HepG2 (cell line): ENCODE measurements around the gene DEFB124. TPM values are rescaled to one million over a fixed set of nuclear protein-coding genes. Genes with fewer than 3 reads are reported as not detected.

Source experiments
- ATAC-seq: fragments of 200-7000 bp; cut with Tn5 transposase; 3 replicates; pipeline ENCODE4 v1.9.1; 2020; ENCODE audit warnings: mild to moderate bottlenecking, moderate library complexity
- BruUV-seq: library from RNA; stranded (reverse); fragments of 400-500 nt; replicated peaks from 2 replicates; lab custom pipeline; 2021; lab: Mats Ljungman, UMichigan
- CTCF ChIA-PET: fragments of 300-600 bp; formaldehyde crosslinking; extraction: SDS; loops from one replicate; lab custom pipeline; 2021; ENCODE audit warnings: low total read pairs, inconsistent platforms, low intra/inter-chr PET ratio; lab: Yijun Ruan, JAX
- POLR2A ChIA-PET: fragments of 350-600 bp; sonication (Branson Sonifier 250); formaldehyde crosslinking; loops from one replicate; lab custom pipeline; 2020; ENCODE audit warnings: antibody characterized with exemption, inconsistent platforms; lab: Yijun Ruan, JAX
- DNase-seq: peaks from one replicate; pipeline ENCODE4 v3.0.0-alpha.2; 2015; ENCODE audit warnings: low spot score
- FAIRE-seq: peaks from 3 replicates; lab custom pipeline; 2011; peaks lifted over from hg19 to GRCh38; lab: Jason Lieb, UNC
- H2AFZ ChIP-seq: one replicate; pipeline ENCODE4 v1.6.1; 2011; ENCODE audit warnings: low read length, inconsistent platforms
- H3K27ac ChIP-seq: fragments of 300-600 bp; 3 replicates; pipeline ENCODE4 v1.8.0; 2011; ENCODE audit warnings: mixed run types, mild to moderate bottlenecking, mixed read lengths, low read length, inconsistent platforms; ENCODE audit not compliant: insufficient read depth; ENCODE audit errors: extremely low read length
- H3K27me3 ChIP-seq, 2 experiments: fragments of 200-600 bp in 1 of 2; 2 replicates in 1 of 2; 3 replicates in 1 of 2; pipeline versions ENCODE4 v1.6.0 to v1.8.0; 2011; ENCODE audit warnings: low read length in 2 of 2, mild to moderate bottlenecking in 2 of 2, moderate library complexity in 2 of 2, inconsistent platforms in 1 of 2; ENCODE audit not compliant: insufficient read depth in 2 of 2, control insufficient read depth in 1 of 2
- H3K36me3 ChIP-seq, 2 experiments: fragments of 200-600 bp in 1 of 2; replicated peaks in 1 of 2; 2 replicates in 1 of 2; 3 replicates in 1 of 2; pipeline versions ENCODE4 v1.5.1 to v1.8.0; 2011; ENCODE audit warnings: low read length in 2 of 2, inconsistent platforms in 1 of 2; ENCODE audit not compliant: insufficient read depth in 2 of 2, control insufficient read depth in 1 of 2
- H3K4me1 ChIP-seq: 2 replicates; pipeline ENCODE4 v1.5.1; 2012; ENCODE audit warnings: low read length, inconsistent platforms; ENCODE audit not compliant: insufficient read depth
- H3K4me2 ChIP-seq: 2 replicates; pipeline ENCODE4 v1.6.0; 2011; ENCODE audit warnings: low read depth, low read length, inconsistent platforms
- H3K4me3 ChIP-seq, 3 experiments: fragments of 200-600 bp in 1 of 3; sonication (generic), shearing (Covaris generic) in 1 of 3; replicated peaks in 1 of 3; 2 replicates each; pipeline ENCODE4 v1.5.1; 2011 to 2016; ENCODE audit warnings: low read length in 3 of 3, inconsistent platforms in 2 of 3, low read depth in 2 of 3, mild to moderate bottlenecking in 2 of 3, control low read depth in 1 of 3, mixed read lengths in 1 of 3; ENCODE audit not compliant: insufficient read depth in 1 of 3
- H3K79me2 ChIP-seq: one replicate; pipeline ENCODE4 v1.6.1; 2011; ENCODE audit warnings: low read length, inconsistent platforms; ENCODE audit not compliant: insufficient read depth
- H3K9ac ChIP-seq: 2 replicates; pipeline ENCODE4 v1.6.0; 2011; ENCODE audit warnings: mild to moderate bottlenecking, low read depth, low read length, inconsistent platforms; ENCODE audit not compliant: insufficient read depth
- H3K9me3 ChIP-seq: 2 replicates; pipeline ENCODE4 v1.5.1; 2012; ENCODE audit warnings: mild to moderate bottlenecking, low read length
- H4K20me1 ChIP-seq: 2 replicates; pipeline ENCODE4 v1.6.0; 2011; ENCODE audit warnings: inconsistent platforms, mild to moderate bottlenecking, low read length, moderate library complexity; ENCODE audit not compliant: insufficient read depth
- HINFP ChIP-seq: sonication (generic); formaldehyde crosslinking; IDR thresholded peaks from 2 replicates; pipeline ENCODE4 v1.4.0; 2020; ENCODE audit warnings: low read depth, mild to moderate bottlenecking, missing genetic modification reagents
- HNRNPK ChIP-seq: fragments of 200-400 bp; formaldehyde crosslinking; IDR thresholded peaks from 2 replicates; pipeline ENCODE4 v1.6.1; 2018; ENCODE audit warnings: low read length, low read depth, moderate library complexity, mild to moderate bottlenecking; ENCODE audit not compliant: poor library complexity, severe bottlenecking
- RFX1 ChIP-seq: fragments of 450-650 bp; IDR thresholded peaks from 2 replicates; pipeline ENCODE4 v1.6.1; 2017
- TP53 ChIP-seq: sonication (generic); formaldehyde crosslinking; conservative IDR thresholded peaks from 2 replicates; pipeline ENCODE4 v1.4.0; 2020; ENCODE audit warnings: missing genetic modification reagents
- TRAFD1 ChIP-seq: sonication (generic); formaldehyde crosslinking; IDR thresholded peaks from 2 replicates; pipeline ENCODE4 v1.5.1; 2020; ENCODE audit warnings: missing genetic modification reagents, mild to moderate bottlenecking, borderline replicate concordance
- WGBS: methylation state at CpG from one replicate; pipeline ENCODE4 v1.1.6; 2017; ENCODE audit warnings: low lambda C conversion rate; 5-methylcytosine and 5-hydroxymethylcytosine counted together
- in situ Hi-C: cut with HindIII; loops from 2 replicates; pipeline ENCODE4 v1.10.0; 2017; ENCODE audit warnings: low pct_unique_long_range_greater_than_20kb; ENCODE audit not compliant: extremely low pct_ligation_motif_present
- intact Hi-C: fragments of 100-400 bp; cut with micrococcal nuclease; formaldehyde crosslinking; loops from one replicate; pipeline ENCODE4 v1.10.0; 2022; ENCODE audit not compliant: unreplicated experiment
- polyA plus RNA-seq, 8 experiments: library from polyadenylated mRNA; depleted of rRNA in 3 of 8; stranded (reverse) in 7 of 8; unstranded in 1 of 8; fragments of >200 nt; fragmentation: Illumina TruSeq in 4 of 8; extraction: Trizol in 4 of 8; gene quantifications; 2 replicates each; pipeline versions ENCODE4 v1.2.1 to v1.2.3, GENCODE V29; 2011 to 2016; ENCODE audit warnings: low read depth in 4 of 8, missing spikeins in 1 of 8, mixed read lengths in 1 of 8; ENCODE audit not compliant: insufficient read depth in 1 of 8
- total RNA-seq, 5 experiments: library from RNA; depleted of rRNA; stranded (reverse); fragments of >200 nt; fragmentation: Illumina TruSeq; extraction: Trizol; gene quantifications; 2 replicates each; pipeline ENCODE4 v1.2.3, GENCODE V29; 2016; ENCODE audit warnings: low read depth in 1 of 5

DEFB124 gene
- total and polyA plus RNA-seq, 2 of the 13 experiments (the other 11 are each of a cell fraction or from before 2014, with no cell fraction given): not detected

- FAIRE-seq (no peak), ATAC-seq (no peak), DNase-seq (no peak)
- Histone ChIP-seq H3K9ac (no peak overlapping the region), H4K20me1 (no peaks in the 10 kb centered on the region), H3K27me3 (peaks cover 0 to 8% of the 10 kb centered on the region in 2 experiments; a peak in 2 of 5 replicates), H3K79me2 (no peaks in the 10 kb centered on the region), H3K4me3 (no peak overlapping the region), H3K4me1 (no peaks in the 10 kb centered on the region), H2AFZ (no peak overlapping the region), H3K36me3 (no peaks in the 10 kb centered on the region)
- CTCF ChIA-PET: no interaction called here
- in situ Hi-C loops (no loop called here), intact Hi-C loops (no loop called here)
- no TSS peak for BruUV-seq
- TF ChIP-seq HNRNPK (peak; percentile 70), TP53 (CRISPR knock-in tag) (no peak)
- TF ChIP-seq, all 625 proteins: peak for 1
- Histone ChIP-seq H3K27ac (no peak overlapping the region), H3K9me3 (no peaks in the 10 kb centered on the region), H3K4me2 (no peak overlapping the region)
- POLR2A ChIA-PET: no interaction called here
These were observed 49.1 kb downstream of the DEFB124 start for GRCh38 chr20:31425797-31426196.

GRCh38 chr20:31418307-31418706 is 56.6 kb downstream of the DEFB124 start:
- Histone ChIP-seq H2AFZ (no peak overlapping the region), H3K4me2 (no peak overlapping the region), H3K4me3 (no peak overlapping the region), H3K4me1 (no peaks in the 10 kb centered on the region), H3K9ac (no peak overlapping the region), H3K9me3 (no peaks in the 10 kb centered on the region), H3K27ac (no peak overlapping the region), H3K79me2 (no peaks in the 10 kb centered on the region), H3K36me3 (no peaks in the 10 kb centered on the region), H3K27me3 (peaks cover 0 to 4% of the 10 kb centered on the region in 2 experiments; a peak in 2 of 5 replicates), H4K20me1 (no peaks in the 10 kb centered on the region)
- 36% methylated on average over 7 of the region's 7 CpGs for WGBS
- CTCF ChIA-PET: no interaction called here
- TF ChIP-seq TRAFD1 (CRISPR knock-in tag) (no peak), HINFP (CRISPR knock-in tag) (no peak), RFX1 (0 out of 2 replicates have a peak, but pooled peaks have one; percentile 13)
- POLR2A ChIA-PET: no interaction called here
- intact Hi-C loops: no loop called here
- FAIRE-seq (no peak), ATAC-seq (no peak), DNase-seq (no peak)
- BruUV-seq: no TSS peak
- in situ Hi-C loops: no loop called here
